Fibroblast of skin of scalp (primary cell): ENCODE measurements around the gene NSUN7. TPM values are rescaled to one million over a fixed set of nuclear protein-coding genes. Genes with fewer than 3 reads are reported as not detected.
A peak's percentile ranks its signal among the peaks of the same experiment; 100 is the strongest.
"Not testable (repeated sequence)": the region's sequence is repeated elsewhere in the genome, so short reads cannot be mapped to it uniquely, and the experiment has no call there.

Experiments
- DNase-seq: peaks from one replicate; pipeline ENCODE4 v3.0.0-alpha.2; 2013
- polyA plus RNA-seq, 2 experiments: library from polyadenylated mRNA; unstranded; fragments of 120-200 nt; gene quantifications; one replicate each; pipeline ENCODE4 v1.2.1, GENCODE V29; 2013; ENCODE audit not compliant: insufficient read length in 2 of 2

The NSUN7 gene
- 1.4 TPM for polyA plus RNA-seq (2013, experiment 1 of 2; ENCODE audit: insufficient read length)
- polyA plus RNA-seq (2013, experiment 2 of 2; ENCODE audit: insufficient read length), result 1.5 TPM

- peak; percentile 47 for DNase-seq
Measured at GRCh38 chr4:40749717-40750460, at the start of gene NSUN7. NSUN7 (plus strand) TSS chr4:40749955; CDS start chr4:40750694, 739 bp downstream.

- no peak for DNase-seq
Measured at GRCh38 chr4:40702137-40702799, 47.5 kb upstream of the NSUN7 start.

- DNase-seq, result no peak
Measured at GRCh38 chr4:40702800-40703151, 47.0 kb upstream of the NSUN7 start.

- DNase-seq, result no peak
Measured at GRCh38 chr4:40704073-40704472, 45.7 kb upstream of the NSUN7 start.

- no peak for DNase-seq
Measured at GRCh38 chr4:40710484-40711254, 39.1 kb upstream of the NSUN7 start.

GRCh38 chr4:40713001-40713400, 36.8 kb upstream of the NSUN7 start:
- DNase-seq, result not testable (repeated sequence)

GRCh38 chr4:40713798-40714197, 36.0 kb upstream of the NSUN7 start:
- no peak for DNase-seq

- no peak for DNase-seq
Measured at GRCh38 chr4:40718586-40718985, 31.2 kb upstream of the NSUN7 start.

- peak; percentile 56 for DNase-seq
Measured at GRCh38 chr4:40719008-40719623, 30.6 kb upstream of the NSUN7 start.

- DNase-seq, result no peak
Measured at GRCh38 chr4:40720351-40720750, 29.4 kb upstream of the NSUN7 start.

GRCh38 chr4:40720916-40721315, 28.8 kb upstream of the NSUN7 start:
- no peak for DNase-seq

GRCh38 chr4:40721730-40722171, 28.0 kb upstream of the NSUN7 start:
- no peak for DNase-seq

- no peak for DNase-seq
Measured at GRCh38 chr4:40722576-40723161, 27.1 kb upstream of the NSUN7 start.

- DNase-seq, result no peak
Measured at GRCh38 chr4:40723728-40724127, 26.0 kb upstream of the NSUN7 start.

GRCh38 chr4:40728333-40728732, 21.4 kb upstream of the NSUN7 start:
- DNase-seq, result no peak

- DNase-seq, result no peak
Measured at GRCh38 chr4:40729555-40729954, 20.2 kb upstream of the NSUN7 start.

- DNase-seq, result no peak
Measured at GRCh38 chr4:40730091-40730679, 19.6 kb upstream of the NSUN7 start.

GRCh38 chr4:40731361-40731760, 18.4 kb upstream of the NSUN7 start:
- no peak for DNase-seq

GRCh38 chr4:40731792-40732245, 17.9 kb upstream of the NSUN7 start:
- no peak for DNase-seq

- DNase-seq, result no peak
Measured at GRCh38 chr4:40733752-40734151, 16.0 kb upstream of the NSUN7 start.

GRCh38 chr4:40734497-40734896, 15.3 kb upstream of the NSUN7 start:
- no peak for DNase-seq

GRCh38 chr4:40736910-40737309, 12.8 kb upstream of the NSUN7 start:
- DNase-seq, result peak; percentile 54
